ENCODE data around the gene PHACTR3. TPM values are rescaled to one million over a fixed set of nuclear protein-coding genes. Genes with fewer than 3 reads are reported as not detected.

PHACTR3 gene
- total RNA-seq, 1 experiment from 2014 or later: not detected

- H3K36me3 Mint-ChIP-seq (ENCODE audit: insufficient read depth in 1 of 3, low read depth in 3 of 3): no peaks in the 10 kb centered on the region
- H2BK120ac ChIP-seq (ENCODE audit: low read depth, low read length, poor library complexity, severe bottlenecking): no peak overlapping the region
- H3K27me3 Mint-ChIP-seq (ENCODE audit: low read depth): peaks cover 23% of the 10 kb centered on the region
- no peak overlapping the region for H3K4me2 ChIP-seq (ENCODE audit: insufficient read depth, insufficient read length, low read length)
- H3K18ac ChIP-seq (ENCODE audit: insufficient read length, low read depth, low read length): no peak overlapping the region
- H2AK5ac ChIP-seq (ENCODE audit: insufficient read length, low read length): no peak overlapping the region
- no peak overlapping the region for H3T11ph ChIP-seq (ENCODE audit: low read length)
- peaks cover 11 to 14% of the 10 kb centered on the region in 2 experiments for H3K4me1 Mint-ChIP-seq
- no peaks in the 10 kb centered on the region for H3K9me3 ChIP-seq (ENCODE audit: control insufficient read depth, low read depth, low read length)
- H4K91ac ChIP-seq (ENCODE audit: insufficient read length, low read depth, low read length): no peak overlapping the region
- no peak overlapping the region for H3K14ac ChIP-seq (ENCODE audit: insufficient read depth, low read length)
- H2BK20ac ChIP-seq (ENCODE audit: low read depth, low read length, poor library complexity, severe bottlenecking): no peak overlapping the region
- H2BK15ac ChIP-seq (ENCODE audit: low read depth, low read length): no peak overlapping the region
- no peak overlapping the region for H3K9ac ChIP-seq (ENCODE audit: extremely low read depth, insufficient read length, low read length)
- no peaks in the 10 kb centered on the region for H4K20me1 ChIP-seq (ENCODE audit: control insufficient read depth, insufficient read depth, insufficient read length)
- no peaks in the 10 kb centered on the region for H3K79me1 ChIP-seq (ENCODE audit: insufficient read depth, low read depth, low read length, poor library complexity, severe bottlenecking)
- no peak overlapping the region for H4K8ac ChIP-seq (replicated peaks; ENCODE audit: insufficient read length, low read depth, low read length)
- H3K79me2 ChIP-seq (ENCODE audit: insufficient read depth, low read length): no peaks in the 10 kb centered on the region
- H3K23me2 ChIP-seq (ENCODE audit: insufficient read length, low read depth, low read length, poor library complexity, severe bottlenecking): peaks cover 3% of the 10 kb centered on the region
- H3K27ac ChIP-seq (ENCODE audit: insufficient read length, low read depth, low read length): no peak overlapping the region
- no peak overlapping the region for H2BK12ac ChIP-seq (ENCODE audit: insufficient read length, low read depth, low read length)
- H3K4me3 Mint-ChIP-seq: no peak overlapping the region
- no peak overlapping the region for H3K4ac ChIP-seq (ENCODE audit: low read depth, low read length)
- no peak overlapping the region for H2AFZ ChIP-seq (ENCODE audit: low read length)
- DNase-seq: no peak
- no CpG with 5 or more reads among the region's 2 CpGs for WGBS (ENCODE audit: extremely low coverage, insufficient read length, low lambda C conversion rate)
- no peaks in the 10 kb centered on the region for H3K27me3 ChIP-seq (ENCODE audit: insufficient read depth, low read length)
- no peak overlapping the region for H4K5ac ChIP-seq (ENCODE audit: insufficient read length, low read depth, low read length)
- H3K4me1 ChIP-seq (ENCODE audit: insufficient read depth, low read length): no peaks in the 10 kb centered on the region
- H3K27ac Mint-ChIP-seq: no peak overlapping the region; a peak in 1 of 7 replicates
- no peak overlapping the region for H2BK5ac ChIP-seq (ENCODE audit: insufficient read length, low read length)
- H3K23ac ChIP-seq (ENCODE audit: insufficient read length, low read depth, low read length): no peak overlapping the region
- H3K56ac ChIP-seq (ENCODE audit: insufficient read length, low read depth, low read length): no peak overlapping the region
- no peak for TF ChIP-seq CTCF (conservative IDR thresholded peaks at IDR 0.05)
- peaks cover 0 to 7% of the 10 kb centered on the region in 2 experiments; a peak in 2 of 5 replicates for H3K9me3 Mint-ChIP-seq
Measured at GRCh38 chr20:59835057-59835447, 230.7 kb downstream of the PHACTR3 start.

All from H9 (cell line).